Hematopoietic multipotent progenitor cell treated with erythropoietin and hydrocortisone succinate and interleukin-3 and kit ligand, for 17 days (in vitro differentiated cells): Measurements from ENCODE around the gene CNFN.

Source experiments
- DNase-seq: peaks from one replicate; pipeline ENCODE4 v3.0.0-alpha.2; 2015; ENCODE audit warnings: low spot score

CNFN gene

GRCh38 chr19:42375415-42376176 lies 14.5 kb downstream of the CNFN start:
- DNase-seq = no peak

DNA sequence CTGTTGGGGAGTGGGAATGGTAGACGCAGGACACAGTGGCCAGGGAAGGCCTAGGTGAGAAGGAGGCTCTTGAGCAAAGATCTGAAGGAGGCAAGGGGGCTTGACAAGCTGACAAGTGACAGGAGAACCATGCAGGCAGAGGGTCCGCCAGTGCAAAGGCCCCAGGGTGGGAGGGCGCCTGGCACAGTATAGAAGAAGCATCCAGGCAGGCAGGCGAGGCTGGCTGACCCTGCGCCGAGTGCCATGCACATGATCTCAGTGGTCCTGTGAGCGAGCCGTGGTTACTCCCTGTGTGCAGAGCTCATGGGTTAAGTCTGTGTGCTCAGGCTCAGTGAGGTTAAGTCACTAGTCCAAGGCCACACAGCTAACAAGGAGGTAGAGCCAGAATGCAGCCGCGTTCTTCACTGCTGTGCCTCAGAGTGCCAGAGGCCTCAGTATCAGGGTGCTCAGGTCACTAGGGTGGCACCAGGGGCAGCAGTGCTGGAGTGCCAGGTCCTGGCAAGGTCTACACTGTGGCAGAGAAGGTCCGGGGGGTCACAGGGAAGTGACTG lies 15.2 kb downstream of the CNFN start:
- DNase-seq = no peak

- DNase-seq = no peak
Measured at GRCh38 chr19:42370626-42371175, 19.4 kb downstream of the CNFN start.

DNA sequence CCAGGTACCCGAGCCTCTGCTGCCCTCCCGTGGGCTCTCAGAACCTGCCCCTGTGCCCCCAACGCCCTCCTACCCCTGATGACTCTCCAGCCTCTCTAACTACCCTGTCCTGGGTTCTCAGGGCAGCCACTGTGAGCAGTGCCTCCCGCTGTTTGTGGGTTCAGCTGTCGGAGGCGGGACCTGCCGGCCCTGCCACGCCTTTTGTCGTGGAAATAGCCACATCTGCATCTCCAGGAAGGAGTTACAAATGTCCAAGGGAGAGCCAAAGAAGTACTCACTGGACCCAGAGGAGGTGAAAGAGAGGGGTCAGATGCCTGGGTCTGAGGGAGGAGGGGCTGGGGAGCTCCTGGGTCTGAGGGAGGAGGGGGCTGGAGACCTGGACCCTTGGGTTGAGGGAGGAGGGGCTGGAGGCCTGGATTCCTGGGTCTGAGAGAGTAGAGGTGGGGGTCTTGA lies 20.0 kb downstream of the CNFN start:
- DNase-seq = no peak

- no peak for DNase-seq
Measured at GRCh38 chr19:42369433-42370067, 20.5 kb downstream of the CNFN start.

DNA sequence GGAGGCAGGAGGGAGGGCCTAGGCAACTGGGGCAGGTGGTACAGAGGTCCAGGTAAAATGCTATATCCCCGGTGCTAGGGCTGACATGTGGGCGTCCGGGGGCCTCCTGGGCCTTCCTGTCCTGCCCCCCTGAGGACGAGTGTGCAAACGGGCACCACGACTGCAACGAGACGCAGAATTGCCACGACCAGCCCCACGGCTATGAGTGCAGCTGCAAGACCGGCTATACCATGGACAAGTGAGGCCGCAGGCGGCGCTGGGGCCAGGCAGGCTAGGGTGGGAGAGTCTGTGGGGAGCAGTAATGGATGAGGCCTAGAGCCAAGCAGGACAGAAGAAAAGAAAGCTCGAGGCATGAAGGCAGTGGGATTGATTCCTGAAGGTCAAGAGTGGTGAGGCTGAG lies 21.3 kb downstream of the CNFN start:
- no peak for DNase-seq

GRCh38 chr19:42368360-42368759 lies 21.7 kb downstream of the CNFN start:
- no peak for DNase-seq

GRCh38 chr19:42367929-42368328 lies 22.2 kb downstream of the CNFN start:
- DNase-seq = no peak

DNA sequence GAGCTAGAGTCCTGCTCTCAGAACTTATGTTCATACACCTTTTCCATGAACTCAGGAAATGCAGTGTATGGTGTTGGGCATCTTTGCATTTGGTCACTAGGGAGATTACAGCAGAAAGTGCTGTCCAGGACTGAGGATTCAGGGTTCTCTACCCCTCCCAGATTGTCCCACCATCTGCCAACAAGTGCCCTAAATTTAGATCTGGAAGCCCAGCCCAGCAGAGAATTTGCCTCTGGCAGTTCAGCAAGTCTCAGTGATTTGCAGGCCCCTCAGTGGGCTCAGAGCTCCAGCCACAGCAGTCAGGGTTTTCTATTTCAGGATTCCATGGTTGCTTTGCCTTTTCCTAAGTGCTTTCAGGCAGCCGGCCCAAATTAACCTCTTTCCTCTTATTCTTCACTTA lies 23.4 kb downstream of the CNFN start:
- no peak for DNase-seq

DNA sequence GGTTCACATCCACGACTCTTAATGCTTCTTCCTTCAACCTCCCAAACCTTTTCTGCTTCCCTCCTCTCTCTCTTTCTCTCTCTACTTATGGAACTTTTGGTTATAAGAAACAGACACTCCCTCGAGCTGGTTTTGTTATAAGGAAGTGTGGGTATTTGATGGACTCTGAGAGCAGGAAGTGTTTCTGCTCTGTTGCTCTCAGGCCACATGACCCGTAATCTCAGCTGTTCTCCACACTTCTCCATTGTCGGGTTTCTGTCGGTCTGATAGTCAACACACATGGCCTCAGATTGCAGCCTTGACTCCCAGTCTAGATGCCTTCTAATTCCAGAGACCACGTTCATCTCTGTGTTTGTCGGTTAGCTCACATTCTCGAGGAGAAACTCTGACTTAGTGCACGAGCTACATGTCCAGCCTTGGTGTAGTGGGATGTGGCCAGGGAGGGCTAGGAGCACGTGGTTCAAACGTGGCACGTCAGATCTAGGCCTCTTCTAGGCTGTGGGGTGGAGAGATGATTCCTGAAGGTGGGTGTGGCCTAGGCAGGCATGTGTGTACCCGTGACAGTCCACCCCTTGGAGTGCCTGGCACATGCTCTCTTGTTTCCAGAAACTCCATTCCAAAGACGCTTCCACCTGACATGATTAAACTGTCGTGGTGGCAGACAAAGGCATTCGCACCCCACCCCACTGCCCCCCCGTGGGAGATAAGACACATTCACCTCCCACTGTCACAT lies 26.3 kb downstream of the CNFN start:
- no peak for DNase-seq

- no peak for DNase-seq
Measured at GRCh38 chr19:42362891-42363440, 27.1 kb downstream of the CNFN start.

GRCh38 chr19:42362342-42362741 lies 27.8 kb downstream of the CNFN start:
- no peak for DNase-seq

DNA sequence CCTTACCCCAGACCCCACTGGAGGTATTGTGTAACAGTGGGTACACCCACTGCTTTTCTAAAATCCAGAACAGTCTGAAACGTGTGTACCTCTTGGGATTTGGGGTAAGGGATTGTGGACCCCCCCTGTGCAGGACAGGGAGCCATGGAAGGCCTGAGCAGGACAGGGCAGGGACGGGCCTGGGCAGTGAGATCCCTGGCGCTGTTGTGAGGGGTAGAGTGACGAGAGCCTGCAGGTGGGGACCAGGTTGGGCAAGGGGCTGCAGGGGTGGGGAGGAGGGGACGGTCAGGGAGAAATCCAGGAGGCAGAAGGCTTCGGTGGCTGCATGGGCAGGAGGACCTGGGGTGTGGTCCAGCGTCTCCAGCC lies 28.6 kb downstream of the CNFN start:
- no peak for DNase-seq

DNA sequence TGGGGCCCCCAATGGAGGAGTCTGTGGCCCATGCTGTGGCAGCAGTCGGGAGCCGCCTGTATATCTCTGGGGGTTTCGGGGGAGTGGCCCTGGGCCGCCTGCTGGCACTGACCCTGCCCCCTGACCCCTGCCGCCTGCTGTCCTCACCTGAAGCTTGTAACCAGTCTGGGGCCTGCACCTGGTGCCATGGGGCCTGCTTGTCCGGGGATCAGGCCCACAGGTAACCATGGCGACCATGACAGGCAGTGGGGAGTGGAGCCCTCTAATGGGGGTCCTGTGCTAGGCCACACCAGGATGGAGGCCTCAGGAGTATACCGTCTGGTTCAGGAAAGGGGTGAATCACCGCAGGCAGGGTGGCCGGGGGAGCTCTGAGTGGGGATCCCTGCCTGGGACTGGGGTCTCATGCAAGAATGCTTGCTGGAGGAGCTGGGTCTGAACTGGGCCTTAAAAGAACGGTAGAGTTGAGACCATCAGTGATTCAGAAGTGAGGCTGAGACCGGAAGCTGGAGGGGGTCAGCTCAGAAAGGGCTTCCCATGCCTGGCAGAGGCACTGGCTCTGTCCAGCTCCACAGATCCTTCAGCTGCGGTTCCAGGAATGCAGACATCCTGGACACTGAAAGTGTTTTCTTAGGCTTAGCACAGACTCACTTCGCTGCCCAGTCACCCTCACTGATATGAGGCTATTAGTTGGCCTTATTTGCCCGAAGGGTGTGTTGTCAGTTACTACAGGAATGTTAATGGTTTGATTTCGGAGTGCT lies 29.1 kb downstream of the CNFN start:
- DNase-seq = no peak

- DNase-seq = no peak
Measured at GRCh38 chr19:42357290-42357689, 32.8 kb downstream of the CNFN start.

GRCh38 chr19:42356686-42357085 lies 33.4 kb downstream of the CNFN start:
- DNase-seq = no peak

- DNase-seq = no peak
Measured at GRCh38 chr19:42355896-42356295, 34.2 kb downstream of the CNFN start.

DNA sequence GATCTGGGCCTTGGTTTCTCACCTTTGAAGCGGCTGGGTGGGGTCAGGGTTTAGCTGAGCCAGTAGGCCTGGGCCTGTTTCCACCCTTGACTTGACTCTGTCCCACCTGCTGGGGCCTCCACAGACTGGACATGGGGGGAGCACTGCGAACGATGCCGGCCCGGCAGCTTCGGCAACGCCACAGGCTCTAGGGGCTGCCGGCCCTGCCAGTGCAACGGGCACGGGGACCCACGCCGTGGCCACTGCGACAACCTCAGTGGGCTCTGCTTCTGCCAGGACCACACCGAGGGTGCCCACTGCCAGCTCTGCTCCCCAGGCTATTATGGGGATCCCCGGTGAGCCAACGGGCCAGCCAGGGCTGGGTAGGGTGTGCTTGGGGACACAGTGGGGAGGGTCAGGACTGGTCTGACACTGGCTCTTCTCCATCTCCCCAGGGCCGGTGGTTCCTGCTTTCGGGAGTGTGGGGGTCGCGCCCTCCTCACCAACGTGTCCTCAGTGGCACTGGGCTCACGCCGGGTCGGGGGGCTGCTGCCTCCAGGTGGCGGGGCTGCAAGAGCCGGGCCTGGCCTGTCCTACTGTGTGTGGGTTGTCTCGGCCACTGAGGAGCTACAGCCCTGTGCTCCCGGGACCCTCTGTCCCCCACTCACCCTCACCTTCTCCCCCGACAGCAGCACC lies 36.6 kb downstream of the CNFN start:
- DNase-seq = no peak

GRCh38 chr19:42352301-42353259 lies 37.5 kb downstream of the CNFN start:
- no peak for DNase-seq
